ENCODE results near the gene HMGCR.

DNA sequence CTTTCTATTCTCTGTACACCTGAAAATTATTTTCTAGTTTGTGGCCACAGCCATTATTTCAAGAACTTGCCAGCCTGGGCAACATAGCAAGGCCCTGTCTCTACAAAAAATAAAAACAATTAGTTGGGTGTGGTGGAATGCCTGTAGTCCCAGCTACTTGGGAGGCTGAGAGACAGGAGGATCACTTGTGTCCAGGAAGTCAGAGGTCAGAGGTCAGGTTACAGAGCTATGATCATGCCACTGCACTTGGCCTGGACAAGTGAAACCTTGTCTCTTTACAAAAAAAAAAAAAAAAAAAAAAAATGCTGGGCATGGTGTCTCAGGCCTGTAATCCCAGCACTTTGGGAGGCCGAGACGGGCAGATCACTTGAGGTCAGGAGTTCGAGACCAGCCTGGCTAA, 58.3 kb downstream of the HMGCR start:
- TF ChIP-seq EZH2 (optimal IDR thresholded peaks at IDR 0.05; ENCODE audit: low read depth, low read length) (no peak), EZH2phosphoT487 (IDR thresholded peaks at IDR 0.05; ENCODE audit: low read length) (no peak)
- TF ChIP-seq, protein P1, sequence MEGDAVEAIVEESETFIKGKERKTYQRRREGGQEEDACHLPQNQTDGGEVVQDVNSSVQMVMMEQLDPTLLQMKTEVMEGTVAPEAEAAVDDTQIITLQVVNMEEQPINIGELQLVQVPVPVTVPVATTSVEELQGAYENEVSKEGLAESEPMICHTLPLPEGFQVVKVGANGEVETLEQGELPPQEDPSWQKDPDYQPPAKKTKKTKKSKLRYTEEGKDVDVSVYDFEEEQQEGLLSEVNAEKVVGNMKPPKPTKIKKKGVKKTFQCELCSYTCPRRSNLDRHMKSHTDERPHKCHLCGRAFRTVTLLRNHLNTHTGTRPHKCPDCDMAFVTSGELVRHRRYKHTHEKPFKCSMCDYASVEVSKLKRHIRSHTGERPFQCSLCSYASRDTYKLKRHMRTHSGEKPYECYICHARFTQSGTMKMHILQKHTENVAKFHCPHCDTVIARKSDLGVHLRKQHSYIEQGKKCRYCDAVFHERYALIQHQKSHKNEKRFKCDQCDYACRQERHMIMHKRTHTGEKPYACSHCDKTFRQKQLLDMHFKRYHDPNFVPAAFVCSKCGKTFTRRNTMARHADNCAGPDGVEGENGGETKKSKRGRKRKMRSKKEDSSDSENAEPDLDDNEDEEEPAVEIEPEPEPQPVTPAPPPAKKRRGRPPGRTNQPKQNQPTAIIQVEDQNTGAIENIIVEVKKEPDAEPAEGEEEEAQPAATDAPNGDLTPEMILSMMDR (IDR thresholded peaks at IDR 0.05; ENCODE audit: low read length): no peak
